GM19240 (cell line): ENCODE results near the gene ZNF683.
"Not testable (repeated sequence)": the region's sequence is repeated elsewhere in the genome, so short reads cannot be mapped to it uniquely, and the experiment has no call there.

Experiments used
- DNase-seq: peaks from one replicate; pipeline ENCODE4 v3.0.0; 2011; ENCODE audit warnings: low spot score; ENCODE audit not compliant: insufficient read length

Gene ZNF683

GRCh38 chr1:26337206-26337535 lies 35.4 kb downstream of the ZNF683 start:
- DNase-seq, result no peak

GRCh38 chr1:26336477-26337205 lies 35.9 kb downstream of the ZNF683 start:
- peak; percentile 77 for DNase-seq

- DNase-seq, result no peak
These were observed 36.6 kb downstream of the ZNF683 start for GRCh38 chr1:26335774-26336476.

DNA sequence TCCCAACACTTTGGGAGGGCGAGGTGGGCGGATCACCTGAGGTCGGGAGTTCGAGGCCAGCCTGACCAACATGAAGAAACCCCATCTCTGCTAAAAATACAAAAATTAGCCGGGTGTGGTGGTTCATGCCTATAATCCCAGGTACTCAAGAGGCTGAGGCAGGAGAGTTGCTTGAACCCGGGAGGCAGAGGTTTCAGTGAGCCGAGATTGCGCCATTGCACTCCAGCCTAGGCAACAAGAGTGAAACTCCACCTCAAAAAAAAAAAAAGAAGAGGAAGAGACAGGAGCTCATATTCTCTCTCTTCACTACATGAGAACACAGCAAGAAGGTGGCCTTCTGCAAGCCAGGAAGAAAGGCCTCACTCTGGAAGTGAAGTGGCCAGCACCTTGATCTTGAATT lies 39.2 kb downstream of the ZNF683 start:
- DNase-seq, result not testable (repeated sequence)

DNA sequence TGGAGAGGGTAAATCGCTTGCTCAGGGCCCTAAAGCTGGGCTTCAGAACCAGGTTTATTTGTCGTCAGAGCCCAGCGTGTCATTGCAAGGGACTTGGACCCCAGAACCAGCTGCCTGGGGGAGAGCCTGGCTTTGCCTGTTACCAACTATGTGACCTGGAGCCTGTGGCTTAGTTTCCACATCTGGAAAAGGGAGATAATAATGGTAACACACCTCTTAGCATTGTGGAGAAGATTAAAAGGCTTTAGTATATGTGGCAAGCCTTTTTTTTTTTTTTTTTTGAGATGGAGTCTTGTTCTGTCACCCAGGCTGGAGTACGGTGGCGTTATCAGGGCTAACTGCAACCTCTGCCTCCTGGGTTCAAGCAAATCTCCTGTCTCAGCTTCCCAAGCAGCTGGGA lies 42.3 kb downstream of the ZNF683 start:
- no peak for DNase-seq

DNA sequence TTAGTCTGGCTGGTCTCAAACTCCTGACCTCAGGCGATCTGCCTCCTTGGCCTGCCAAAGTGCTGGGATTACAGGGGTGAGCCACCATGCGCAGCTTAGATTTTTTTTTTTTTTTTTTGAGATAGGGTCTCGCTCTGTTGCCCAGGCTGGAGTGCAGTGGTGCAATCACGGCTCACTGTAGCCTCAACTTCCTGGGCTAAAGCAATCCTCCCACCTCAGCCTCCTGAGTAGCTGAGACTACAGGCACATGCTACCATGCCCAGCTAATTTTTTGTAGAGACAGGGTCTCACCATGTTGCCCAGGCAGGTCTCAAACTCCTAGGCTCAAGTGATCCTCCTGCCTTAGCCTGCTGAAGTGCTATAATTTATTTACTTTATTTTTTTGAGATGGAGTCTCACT lies 43.2 kb downstream of the ZNF683 start:
- not testable (repeated sequence) for DNase-seq

DNA sequence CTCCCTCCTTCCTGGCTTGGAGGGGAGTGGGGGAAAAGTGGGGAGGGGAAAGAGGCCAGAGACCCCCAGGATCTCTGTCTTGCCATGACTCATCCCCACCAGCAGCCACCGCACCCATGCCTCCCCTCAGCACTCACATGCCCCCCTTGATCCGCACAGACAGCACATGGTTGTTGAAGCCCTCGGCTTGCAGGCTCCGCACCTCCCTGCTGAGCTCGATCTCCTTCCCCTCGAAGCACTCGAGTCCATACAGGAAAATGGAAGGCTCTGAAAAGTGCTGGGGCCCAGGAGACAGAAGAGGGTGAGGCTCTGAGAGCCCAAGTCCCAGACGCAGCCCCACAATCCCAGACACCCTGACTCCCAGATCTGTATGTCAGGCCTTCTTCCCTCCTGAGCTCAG lies 44.0 kb downstream of the ZNF683 start:
- no peak for DNase-seq

DNA sequence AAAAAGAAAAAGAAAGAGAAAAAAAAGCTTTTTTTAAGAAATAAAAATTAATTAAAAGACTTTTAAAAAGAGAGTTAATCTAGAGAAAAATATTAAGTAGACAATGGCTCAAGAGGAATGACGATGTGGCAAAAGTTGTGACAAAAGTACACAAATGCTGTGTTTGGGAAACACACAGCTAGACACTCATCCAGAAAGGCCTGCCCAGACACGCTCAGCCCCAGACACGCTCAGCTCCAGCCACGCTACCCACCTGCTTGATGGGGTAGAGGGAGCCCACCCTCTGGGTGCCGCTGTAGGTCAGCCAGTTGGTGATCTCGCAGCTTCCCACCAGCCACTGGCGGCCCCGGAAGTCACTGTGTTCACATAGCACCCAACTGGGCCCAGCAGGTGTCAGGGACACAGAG lies 44.6 kb downstream of the ZNF683 start:
- no peak for DNase-seq

DNA sequence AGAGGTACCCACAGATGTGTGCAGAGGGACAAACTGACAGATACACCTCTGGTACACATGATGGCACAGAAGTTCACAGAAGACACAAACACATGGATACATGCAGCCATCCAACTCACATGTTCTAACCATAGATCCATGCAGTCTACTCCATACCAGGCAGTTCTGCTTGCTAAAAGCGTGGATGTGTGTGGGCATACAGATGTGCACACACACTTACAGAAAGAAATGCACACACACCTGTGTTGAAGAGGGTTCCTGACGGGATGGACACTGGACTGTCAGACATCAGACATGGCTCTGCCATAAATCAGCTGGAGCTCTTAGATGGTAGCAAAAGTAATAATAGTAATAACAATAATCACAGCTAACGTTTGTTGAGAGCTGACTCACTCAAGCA lies 48.0 kb downstream of the ZNF683 start:
- no peak for DNase-seq

DNA sequence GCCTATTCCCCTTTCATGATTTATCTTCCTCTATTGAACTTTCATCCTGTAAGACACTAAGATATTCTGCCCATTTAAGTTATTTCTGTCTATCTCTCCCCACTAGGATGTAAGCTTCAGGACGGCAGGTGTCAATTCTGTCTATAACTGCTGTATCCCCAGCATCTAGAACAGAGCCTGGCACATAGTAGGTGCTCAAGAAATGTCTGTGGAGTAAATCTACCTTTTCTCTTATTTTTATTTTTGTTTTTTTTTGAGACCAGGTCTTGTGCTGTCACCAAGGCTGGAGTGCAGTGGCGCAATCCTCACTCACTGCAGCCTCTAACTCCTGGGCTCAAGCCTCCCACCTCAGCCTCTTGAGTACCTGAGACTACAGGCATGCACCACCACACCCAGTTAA lies 49.2 kb downstream of the ZNF683 start:
- DNase-seq, result no peak

DNA sequence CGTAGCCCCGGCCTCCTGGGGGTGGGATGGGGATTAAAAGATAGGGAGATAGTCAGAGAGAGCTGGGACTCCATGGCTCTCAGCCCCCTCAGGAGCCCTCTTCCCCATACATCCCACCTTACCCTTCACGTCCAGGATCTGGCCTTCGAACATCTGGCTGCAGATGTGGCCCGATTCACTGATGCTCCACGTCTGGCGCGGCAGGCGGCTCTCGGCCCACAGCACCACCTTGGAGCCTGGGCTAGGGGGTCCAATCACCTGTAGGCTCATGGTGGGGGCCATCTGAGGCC lies 50.6 kb downstream of the ZNF683 start:
- no peak for DNase-seq

GRCh38 chr1:26321315-26322041 lies 51.1 kb downstream of the ZNF683 start:
- peak; percentile 79 for DNase-seq

GRCh38 chr1:26320896-26321295 lies 51.7 kb downstream of the ZNF683 start:
- DNase-seq, result no peak

DNA sequence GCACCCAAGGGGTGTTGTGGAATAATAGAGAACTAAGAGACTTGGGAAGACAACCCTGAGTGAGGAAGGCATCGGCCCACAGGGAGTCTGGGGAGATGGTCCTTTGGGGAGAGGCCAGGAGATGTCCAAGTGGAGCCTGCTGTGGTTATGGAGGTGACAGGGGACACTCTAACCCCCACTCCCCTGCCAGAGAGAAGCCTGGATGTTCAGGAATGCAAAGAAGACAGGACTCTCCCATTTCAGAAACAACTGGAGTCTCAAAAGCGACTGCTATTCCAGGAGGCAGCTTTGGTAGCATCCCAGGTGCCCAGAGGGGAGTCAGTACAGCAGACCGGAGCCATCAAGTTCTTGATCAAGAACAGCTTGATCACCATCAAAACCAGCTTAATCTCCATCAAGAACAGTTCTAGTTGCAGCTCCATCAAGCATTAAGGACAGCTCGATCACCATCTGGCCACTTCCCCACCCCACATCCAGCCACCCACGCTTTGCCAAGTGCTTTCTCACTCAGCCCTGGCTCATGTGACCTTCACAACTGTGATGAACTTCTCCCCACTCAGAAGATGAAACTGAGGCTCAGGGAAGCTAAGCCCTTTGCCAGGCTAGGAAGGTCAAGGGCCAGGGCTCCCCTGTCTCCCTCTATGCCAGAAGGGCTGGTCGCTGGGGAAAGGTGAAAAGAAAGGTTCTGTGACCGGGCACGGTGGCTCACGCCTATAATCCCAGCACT lies 54.0 kb downstream of the ZNF683 start:
- no peak for DNase-seq

- peak; percentile 58 for DNase-seq
These were observed 54.8 kb downstream of the ZNF683 start, which contains the start of gene CD52 for GRCh38 chr1:26317612-26318337. Gene CD52, plus strand, starts transcription at chr1:26317958. Its CDS starts 60 bp downstream, at chr1:26318018.

GRCh38 chr1:26317146-26317545 lies 55.4 kb downstream of the ZNF683 start:
- no peak for DNase-seq

DNA sequence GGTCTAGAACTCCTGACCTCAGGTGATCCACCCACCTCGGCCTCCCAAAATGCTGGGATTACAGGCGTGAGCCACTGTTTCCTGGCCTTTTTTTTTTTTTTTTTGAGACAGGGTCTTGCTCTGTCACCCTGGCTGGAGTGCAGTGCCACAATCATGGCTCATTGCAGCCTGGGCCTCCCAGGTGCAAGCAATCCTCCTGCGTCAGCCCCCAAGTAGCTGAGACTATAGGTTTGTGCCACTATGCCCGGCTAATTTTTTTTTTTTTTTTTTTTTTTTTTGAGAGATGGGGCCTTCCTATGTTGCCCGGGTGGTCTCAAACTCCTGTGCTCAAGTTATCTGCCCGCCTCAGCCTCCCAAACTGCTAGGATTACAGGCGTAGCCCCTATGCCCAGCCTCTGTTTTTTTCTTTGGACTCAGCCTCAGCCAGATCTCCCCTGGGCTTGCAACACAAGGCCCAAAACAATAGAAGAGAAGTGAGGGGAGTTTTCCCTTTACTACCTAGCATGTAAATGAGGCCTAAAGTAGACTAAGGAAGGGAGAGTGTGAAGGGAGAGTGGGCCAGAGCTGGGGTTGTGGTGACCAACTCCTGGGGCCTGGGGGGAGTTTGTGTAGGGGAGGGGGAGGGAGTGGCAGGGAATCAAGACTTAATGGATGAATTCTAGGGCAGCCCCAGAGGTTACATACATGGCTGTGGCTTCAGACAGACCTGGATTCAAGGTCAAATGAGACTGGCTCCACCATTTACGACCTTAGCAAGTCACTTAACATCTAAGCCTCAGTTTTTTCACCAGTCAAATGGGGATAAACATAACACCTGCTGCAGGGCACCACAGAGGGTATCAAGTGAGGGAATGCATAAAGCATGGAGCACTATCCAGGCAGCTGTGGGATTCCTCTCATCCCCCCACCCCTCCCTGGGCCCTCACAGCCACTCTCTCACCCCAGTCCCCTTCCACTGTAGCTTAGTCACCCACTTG lies 56.4 kb downstream of the ZNF683 start:
- no peak for DNase-seq

DNA sequence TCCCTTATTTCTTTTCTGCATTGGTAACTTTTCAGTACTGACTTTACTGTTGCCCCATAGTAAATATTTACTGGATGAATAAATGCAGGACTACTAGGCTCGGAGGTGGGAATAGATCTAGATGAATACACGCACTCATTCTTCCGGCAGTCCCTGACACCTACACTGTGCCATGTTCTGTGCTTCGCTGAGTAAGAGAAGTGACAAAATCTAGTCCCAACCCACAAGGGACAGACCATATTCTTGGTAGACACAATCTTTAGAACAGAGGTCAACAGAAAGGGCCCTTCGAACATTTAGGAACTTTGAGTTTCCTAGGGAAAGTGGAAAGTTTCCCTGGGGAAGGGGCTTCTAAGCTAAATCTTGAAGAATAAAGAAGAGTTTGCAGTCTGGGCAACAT lies 58.0 kb downstream of the ZNF683 start:
- no peak for DNase-seq
